ENCODE data around the gene MAN1C1. TPM values are rescaled to one million over a fixed set of nuclear protein-coding genes. Genes with fewer than 3 reads are reported as not detected.

The MAN1C1 gene
- total and polyA plus RNA-seq, 9 of the 15 experiments (the other 6 are each of a cell fraction or from before 2014, with no cell fraction given), result 0.04 to 0.44 (median 0.10) TPM; not detected in 3

- no TSS peak for BruUV-seq (replicated peaks)
- H3K4me2 ChIP-seq (ENCODE audit: insufficient read depth, low read length), result no peak overlapping the region
- H4K20me1 ChIP-seq (replicated peaks; ENCODE audit: control insufficient read depth, insufficient read depth, low read length), result peaks cover 11% of the 10 kb centered on the region
- ChIA-PET POLR2A (no interaction called here), CTCF (ENCODE audit: low intra/inter-chr PET ratio) (interaction anchor here (0.6 kb wide), 1 partner anchor 446 kb away, joined by 3 read pairs; no protein-coding TSS in a partner anchor)
- peaks cover 41 to 74% of the 10 kb centered on the region in 2 experiments for H3K27me3 ChIP-seq (ENCODE audit: control insufficient read depth in 2 of 2, insufficient read depth in 2 of 2, low read length in 2 of 2)
- DNase-seq (ENCODE audit: extremely low read depth in 1 of 4, low spot score in 3 of 4) (no peak), FAIRE-seq (no peak), ATAC-seq (no peak)
- WGBS (ENCODE audit: insufficient coverage, low coverage, missing lambda C conversion rate), result 0% methylated on average over 3 of the region's 3 CpGs
- no peak overlapping the region for H2AFZ ChIP-seq (ENCODE audit: low read depth, low read length)
- H3K9me3 ChIP-seq (replicated peaks; ENCODE audit: control insufficient read depth, insufficient read depth, low read depth, low read length), result no peaks in the 10 kb centered on the region
- H3K79me2 ChIP-seq (ENCODE audit: control insufficient read depth, insufficient read depth, low read length), result no peaks in the 10 kb centered on the region
- in situ Hi-C loops (cut with MboI) (no loop called here), intact Hi-C loops (cut with micrococcal nuclease) (no loop called here)
- no peaks in the 10 kb centered on the region for H3K4me1 ChIP-seq (replicated peaks in 1 of 2; ENCODE audit: control insufficient read depth in 2 of 2, insufficient read depth in 2 of 2, low read length in 2 of 2)
- H3K9me1 ChIP-seq (ENCODE audit: control insufficient read depth, insufficient read depth, low read length), result no peaks in the 10 kb centered on the region
- no peak overlapping the region for H3K4me3 ChIP-seq
- no peak overlapping the region for H3K27ac ChIP-seq (ENCODE audit: extremely low read depth, low read depth, low read length)
- H3K36me3 ChIP-seq (ENCODE audit: control insufficient read depth, insufficient read depth, low read length), result no peaks in the 10 kb centered on the region
- H3K9ac ChIP-seq (ENCODE audit: insufficient read depth in 1 of 2, low read depth in 2 of 2, low read length in 2 of 2), result no peak overlapping the region
- TF ChIP-seq MAZ (CRISPR knock-in tag; conservative IDR thresholded peaks at IDR 0.05 in 1 of 2, IDR thresholded peaks at IDR 0.05 in 1 of 2) (no peak), ZFP36 (IDR thresholded peaks at IDR 0.05; ENCODE audit: low read depth, low read length, partially characterized antibody) (peak; percentile 79), NR0B1 (IDR thresholded peaks at IDR 0.05; ENCODE audit: partially characterized antibody) (no peak), CTBP1 (IDR thresholded peaks at IDR 0.05; ENCODE audit: borderline replicate concordance) (no peak), EWSR1 (IDR thresholded peaks at IDR 0.05; ENCODE audit: borderline replicate concordance, low read depth, partially characterized antibody) (no peak), KDM1A (IDR thresholded peaks at IDR 0.05) (0 out of 4 replicates have a peak, but pooled peaks have one; percentile 30 to 41), HDAC6 (IDR thresholded peaks at IDR 0.05; ENCODE audit: low read depth, low read length) (no peak), ZNF395 (CRISPR knock-in tag; IDR thresholded peaks at IDR 0.05) (no peak), MBD2 (IDR thresholded peaks at IDR 0.05; ENCODE audit: borderline replicate concordance, low read depth) (no peak), ZNF121 (CRISPR knock-in tag; conservative IDR thresholded peaks at IDR 0.05) (no peak), ZNF695 (CRISPR knock-in tag; IDR thresholded peaks at IDR 0.05) (no peak), ASH1L (IDR thresholded peaks at IDR 0.05; ENCODE audit: borderline replicate concordance, low read depth, partially characterized antibody) (no peak), ZNF140 (CRISPR knock-in tag; IDR thresholded peaks at IDR 0.05) (no peak), BCOR (IDR thresholded peaks at IDR 0.05) (peak; percentile 69), SMC3 (conservative IDR thresholded peaks at IDR 0.05; ENCODE audit: insufficient read depth, low read depth, low read length) (no peak), FOS (IDR thresholded peaks at IDR 0.05; ENCODE audit: extremely low read depth, insufficient read length) (no peak), PKNOX1 (IDR thresholded peaks at IDR 0.05) (no peak), NCOA1 (IDR thresholded peaks at IDR 0.05; ENCODE audit: low read depth) (no peak), HNRNPH1 (optimal IDR thresholded peaks at IDR 0.05; ENCODE audit: low read depth, low read length) (no peak), SAFB2 (IDR thresholded peaks at IDR 0.05; ENCODE audit: borderline replicate concordance, low read depth, low read length, severe bottlenecking) (no peak), PTRF (tag; IDR thresholded peaks at IDR 0.05) (no peak), FOSL1 (tag; conservative IDR thresholded peaks at IDR 0.05) (no peak)
Observed at GRCh38 chr1:25673456-25673855, 56.9 kb downstream of the MAN1C1 start.
